ENCODE data around the gene CRB2.
"Not testable (repeated sequence)": the region's sequence is repeated elsewhere in the genome, so short reads cannot be mapped to it uniquely, and the experiment has no call there.

CRB2 gene

DNA sequence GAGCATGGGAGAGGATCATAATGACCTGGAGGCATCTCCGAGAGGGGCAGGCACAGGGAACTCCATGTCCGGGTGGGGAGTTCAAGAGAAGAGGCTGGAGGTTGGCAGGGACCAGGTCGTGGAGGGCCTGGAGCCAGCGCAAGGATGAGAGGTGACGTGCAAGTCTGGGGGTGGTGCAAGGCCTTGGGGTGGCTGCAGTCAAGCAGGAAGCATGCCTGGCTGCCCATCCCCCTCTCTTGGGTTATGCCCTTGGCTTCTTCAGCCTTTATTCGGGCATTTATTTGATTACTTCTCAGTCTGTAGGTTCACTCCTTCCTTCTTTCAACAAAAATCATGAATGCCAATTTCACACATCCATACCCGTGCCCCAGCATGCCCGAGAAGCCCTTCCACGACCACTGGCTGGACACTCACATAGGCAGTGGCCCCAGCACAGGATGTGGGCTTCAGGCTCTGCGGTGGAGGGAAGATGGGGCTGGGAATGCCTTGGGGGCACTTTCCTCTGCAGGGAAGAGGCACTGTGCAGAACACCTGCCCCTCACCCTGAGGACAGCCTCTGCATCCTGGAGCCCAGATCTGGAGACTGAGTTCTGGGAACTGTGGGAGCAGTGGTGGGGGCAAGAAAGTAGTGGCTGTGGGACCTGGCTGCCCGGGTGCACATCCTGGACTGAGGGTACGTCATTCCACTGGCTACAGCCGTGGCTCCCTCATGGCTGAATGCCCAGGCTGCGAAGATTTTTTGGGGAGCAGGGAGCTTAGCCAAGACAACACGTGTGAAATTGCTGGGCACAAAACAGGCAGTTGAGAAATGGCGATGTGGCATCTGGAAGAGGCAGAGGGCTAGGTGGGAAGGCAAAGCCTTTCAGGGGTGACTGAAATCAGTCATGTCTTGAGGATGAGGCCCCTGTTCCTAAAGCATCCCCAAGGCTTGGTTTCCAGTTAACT is 38.6 kb downstream of the CRB2 start:
- H3K9ac ChIP-seq (ENCODE audit: low read length): no peak overlapping the region
- H3K27ac ChIP-seq (ENCODE audit: low read length): no peak overlapping the region
- no peaks in the 10 kb centered on the region for H3K36me3 ChIP-seq (ENCODE audit: control insufficient read depth, low read depth, low read length)
- no peaks in the 10 kb centered on the region for H3K4me1 ChIP-seq (ENCODE audit: control insufficient read depth, low read depth, low read length)
- no peaks in the 10 kb centered on the region for H3K27me3 ChIP-seq (ENCODE audit: control insufficient read depth, insufficient read depth, low read length)
- no peak overlapping the region for H3K4me3 ChIP-seq (ENCODE audit: low read length)
- H3K9me3 ChIP-seq (ENCODE audit: control insufficient read depth, low read depth, low read length): no peaks in the 10 kb centered on the region

DNA sequence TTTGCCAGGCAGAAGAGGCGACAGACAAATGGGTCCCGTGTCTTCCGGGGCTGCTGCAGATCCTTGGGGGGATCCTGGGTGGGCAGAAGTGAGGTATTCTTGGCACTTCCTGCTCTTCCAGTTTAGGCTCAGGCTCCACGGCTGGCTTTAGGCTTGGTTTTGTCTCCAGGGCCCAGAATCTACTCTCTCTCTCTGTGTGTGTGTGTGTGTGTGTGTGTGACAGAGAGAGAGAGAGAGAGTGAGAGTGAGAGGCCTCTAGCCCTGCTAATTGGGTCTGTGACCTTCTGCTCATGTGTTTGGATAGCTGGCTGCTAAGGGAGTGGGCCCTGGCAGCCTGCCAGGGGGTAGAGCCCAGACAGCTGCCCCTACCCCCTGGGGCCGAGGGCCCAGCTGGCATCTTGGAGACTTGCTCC is 39.3 kb downstream of the CRB2 start:
- Histone ChIP-seq H3K4me3 (ENCODE audit: low read length) (no peak overlapping the region), H3K27ac (ENCODE audit: low read length) (no peak overlapping the region), H3K9me3 (ENCODE audit: control insufficient read depth, low read depth, low read length) (no peaks in the 10 kb centered on the region), H3K4me1 (ENCODE audit: control insufficient read depth, low read depth, low read length) (no peaks in the 10 kb centered on the region), H3K36me3 (ENCODE audit: control insufficient read depth, low read depth, low read length) (no peaks in the 10 kb centered on the region), H3K9ac (ENCODE audit: low read length) (no peak overlapping the region), H3K27me3 (ENCODE audit: control insufficient read depth, insufficient read depth, low read length) (no peaks in the 10 kb centered on the region)

DNA sequence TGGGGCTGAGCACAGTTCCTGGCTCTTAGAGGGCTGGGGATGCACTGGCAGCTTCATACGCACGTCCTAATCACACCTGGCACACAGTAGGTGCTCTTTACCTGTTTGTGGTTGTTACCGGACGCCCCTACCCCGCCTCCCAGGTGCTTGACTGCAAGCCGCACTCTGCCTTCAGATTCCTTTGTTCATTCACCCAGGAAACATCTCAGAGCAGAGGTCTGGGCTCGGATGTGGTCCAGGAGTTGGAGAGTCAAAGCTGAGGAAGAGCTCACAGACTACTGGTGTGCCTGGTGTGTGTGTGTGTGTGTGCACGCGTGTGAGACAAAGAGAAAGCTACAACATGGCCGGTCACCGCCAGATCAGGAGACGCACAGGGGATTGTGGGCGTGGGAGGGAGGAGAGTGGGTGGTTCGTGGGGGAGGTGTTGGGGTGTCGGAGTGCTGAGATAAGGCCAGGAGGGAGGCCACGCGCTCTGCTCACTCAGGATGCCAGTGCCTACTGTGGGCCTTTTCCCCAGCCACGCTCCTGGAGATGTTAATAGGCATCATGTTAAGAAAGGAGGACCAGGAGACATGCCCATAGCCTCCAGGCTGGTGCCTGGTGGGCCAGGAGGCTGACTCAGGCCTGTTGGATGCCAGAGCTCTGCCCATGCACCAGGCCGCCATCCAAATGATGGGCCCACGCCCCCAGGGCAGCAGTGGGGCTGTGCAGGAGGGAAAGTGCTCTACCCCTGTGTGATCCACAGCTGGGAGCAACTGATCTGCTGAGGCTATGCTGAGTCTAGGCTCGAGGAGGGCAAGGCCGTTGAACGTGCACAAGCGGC is 39.9 kb downstream of the CRB2 start:
- Histone ChIP-seq H3K4me1 (ENCODE audit: control insufficient read depth, low read depth, low read length) (no peaks in the 10 kb centered on the region), H3K36me3 (ENCODE audit: control insufficient read depth, low read depth, low read length) (no peaks in the 10 kb centered on the region), H3K9me3 (ENCODE audit: control insufficient read depth, low read depth, low read length) (no peaks in the 10 kb centered on the region), H3K27ac (ENCODE audit: low read length) (no peak overlapping the region), H3K27me3 (ENCODE audit: control insufficient read depth, insufficient read depth, low read length) (no peaks in the 10 kb centered on the region), H3K9ac (ENCODE audit: low read length) (no peak overlapping the region), H3K4me3 (ENCODE audit: low read length) (no peak overlapping the region)

- no peak overlapping the region for H3K4me3 ChIP-seq (ENCODE audit: low read length)
- H3K9me3 ChIP-seq (ENCODE audit: control insufficient read depth, low read depth, low read length): no peaks in the 10 kb centered on the region
- no peak overlapping the region for H3K9ac ChIP-seq (ENCODE audit: low read length)
- no peaks in the 10 kb centered on the region for H3K36me3 ChIP-seq (ENCODE audit: control insufficient read depth, low read depth, low read length)
- no peaks in the 10 kb centered on the region for H3K27me3 ChIP-seq (ENCODE audit: control insufficient read depth, insufficient read depth, low read length)
- peaks cover 10% of the 10 kb centered on the region for H3K4me1 ChIP-seq (ENCODE audit: control insufficient read depth, low read depth, low read length)
- no peak overlapping the region for H3K27ac ChIP-seq (ENCODE audit: low read length)
Measured at GRCh38 chr9:123397975-123398374, 42.0 kb downstream of the CRB2 start.

DNA sequence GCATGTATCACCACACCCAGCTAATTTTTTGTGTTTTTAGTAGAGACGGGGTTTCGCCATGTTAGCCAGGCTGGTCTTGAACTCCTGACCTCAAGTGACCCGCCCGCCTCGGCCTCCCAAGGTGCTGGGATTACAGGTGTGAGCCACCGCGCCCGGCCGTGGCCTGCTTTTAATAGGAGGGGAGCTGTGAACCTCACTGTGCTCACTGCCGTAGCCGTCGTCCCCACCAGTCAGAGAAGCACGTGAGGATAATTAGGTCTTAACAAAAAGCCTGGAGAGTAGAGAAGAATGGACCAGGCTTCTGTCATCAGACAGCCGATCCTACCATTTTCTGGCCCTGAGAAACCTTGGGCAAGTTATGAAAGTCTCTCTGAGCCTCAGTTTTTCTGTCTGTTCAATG is 42.9 kb downstream of the CRB2 start:
- not testable (repeated sequence) for H3K27ac ChIP-seq (ENCODE audit: low read length); H3K27me3 ChIP-seq (ENCODE audit: control insufficient read depth, insufficient read depth, low read length); H3K4me3 ChIP-seq (ENCODE audit: low read length); H3K9ac ChIP-seq (ENCODE audit: low read length); H3K36me3 ChIP-seq (ENCODE audit: control insufficient read depth, low read depth, low read length); H3K9me3 ChIP-seq (ENCODE audit: control insufficient read depth, low read depth, low read length)
- H3K4me1 ChIP-seq (ENCODE audit: control insufficient read depth, low read depth, low read length): peaks cover 16% of the 10 kb centered on the region

DNA sequence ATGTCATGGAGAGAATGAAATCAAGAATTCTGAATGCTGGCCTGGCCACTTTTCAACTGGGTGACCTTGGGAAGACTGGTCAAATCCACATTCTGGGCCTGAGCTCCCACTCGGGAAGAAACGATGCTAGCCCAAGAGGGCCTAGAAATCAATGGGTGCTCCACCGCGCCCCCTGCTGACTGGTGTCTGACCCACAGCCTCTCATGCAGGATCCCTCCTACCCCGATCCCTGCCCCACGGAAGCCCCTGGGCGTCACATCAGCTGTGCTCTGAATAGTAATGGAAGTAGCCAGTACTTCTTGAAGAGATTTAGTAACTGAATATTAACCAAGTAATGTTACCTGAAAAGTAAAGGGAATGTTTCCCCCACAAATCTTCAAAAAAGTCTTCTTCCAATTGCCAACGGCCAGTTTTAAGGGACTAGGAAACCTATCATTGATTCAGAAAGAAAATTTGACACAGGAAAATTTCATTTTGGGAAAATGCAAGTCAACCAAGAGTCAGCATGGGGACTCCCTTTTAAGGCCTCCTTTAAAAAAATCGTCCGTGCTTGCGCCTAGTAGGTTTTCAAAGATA is 43.9 kb downstream of the CRB2 start:
- H3K27me3 ChIP-seq (ENCODE audit: control insufficient read depth, insufficient read depth, low read length): no peaks in the 10 kb centered on the region

GRCh38 chr9:123400926-123401503 is 45.0 kb downstream of the CRB2 start:
- Histone ChIP-seq H3K27ac (ENCODE audit: low read length) (no peak overlapping the region), H3K4me3 (ENCODE audit: low read length) (no peak overlapping the region), H3K9me3 (ENCODE audit: control insufficient read depth, low read depth, low read length) (no peaks in the 10 kb centered on the region), H3K9ac (ENCODE audit: low read length) (no peak overlapping the region), H3K4me1 (ENCODE audit: control insufficient read depth, low read depth, low read length) (peaks cover 18% of the 10 kb centered on the region), H3K36me3 (ENCODE audit: control insufficient read depth, low read depth, low read length) (no peaks in the 10 kb centered on the region), H3K27me3 (ENCODE audit: control insufficient read depth, insufficient read depth, low read length) (no peaks in the 10 kb centered on the region)

More for the DNA sequence above, 43.9 kb downstream of the CRB2 start:
- Histone ChIP-seq H3K4me3 (ENCODE audit: low read length) (no peak overlapping the region), H3K4me1 (ENCODE audit: control insufficient read depth, low read depth, low read length) (peaks cover 16% of the 10 kb centered on the region), H3K36me3 (ENCODE audit: control insufficient read depth, low read depth, low read length) (no peaks in the 10 kb centered on the region), H3K9ac (ENCODE audit: low read length) (no peak overlapping the region), H3K27ac (ENCODE audit: low read length) (no peak overlapping the region), H3K9me3 (ENCODE audit: control insufficient read depth, low read depth, low read length) (no peaks in the 10 kb centered on the region)

- Histone ChIP-seq H3K9me3 (ENCODE audit: control insufficient read depth, low read depth, low read length) (no peaks in the 10 kb centered on the region), H3K4me3 (ENCODE audit: low read length) (no peak overlapping the region), H3K9ac (ENCODE audit: low read length) (no peak overlapping the region), H3K36me3 (ENCODE audit: control insufficient read depth, low read depth, low read length) (no peaks in the 10 kb centered on the region), H3K4me1 (ENCODE audit: control insufficient read depth, low read depth, low read length) (peaks cover 26% of the 10 kb centered on the region), H3K27me3 (ENCODE audit: control insufficient read depth, insufficient read depth, low read length) (no peaks in the 10 kb centered on the region), H3K27ac (ENCODE audit: low read length) (no peak overlapping the region)
Measured at GRCh38 chr9:123401879-123402513, 46.0 kb downstream of the CRB2 start.

- no peaks in the 10 kb centered on the region for H3K36me3 ChIP-seq (ENCODE audit: control insufficient read depth, low read depth, low read length)
- H3K4me3 ChIP-seq (ENCODE audit: low read length): no peak overlapping the region
- no peak overlapping the region for H3K27ac ChIP-seq (ENCODE audit: low read length)
- H3K27me3 ChIP-seq (ENCODE audit: control insufficient read depth, insufficient read depth, low read length): no peaks in the 10 kb centered on the region
- no peak overlapping the region for H3K9ac ChIP-seq (ENCODE audit: low read length)
- no peaks in the 10 kb centered on the region for H3K9me3 ChIP-seq (ENCODE audit: control insufficient read depth, low read depth, low read length)
- H3K4me1 ChIP-seq (ENCODE audit: control insufficient read depth, low read depth, low read length): peaks cover 26% of the 10 kb centered on the region
Measured at GRCh38 chr9:123402981-123403509, 47.0 kb downstream of the CRB2 start.

DNA sequence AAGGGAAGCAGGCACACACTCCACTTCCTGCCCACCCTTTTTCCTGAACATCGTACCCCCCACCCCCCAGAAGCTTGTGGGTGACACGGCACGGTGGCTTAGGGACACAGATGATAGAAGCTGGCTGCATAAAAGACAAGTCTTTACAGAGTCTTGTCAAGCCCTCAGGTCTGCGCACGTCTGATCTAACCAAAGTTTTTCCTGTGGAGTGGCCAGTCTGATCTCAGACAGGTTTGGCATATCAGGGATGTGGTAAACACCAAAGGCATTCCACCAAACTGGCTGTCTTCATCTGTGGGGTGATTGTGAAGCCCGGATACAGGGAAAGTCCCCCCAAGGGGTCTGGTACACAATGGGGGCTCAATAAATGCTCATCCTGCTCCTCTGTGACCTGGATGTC is 50.0 kb downstream of the CRB2 start:
- Histone ChIP-seq H3K9me3 (ENCODE audit: control insufficient read depth, low read depth, low read length) (no peaks in the 10 kb centered on the region), H3K27ac (ENCODE audit: low read length) (no peak overlapping the region)

More for the DNA sequence above, 50.0 kb downstream of the CRB2 start:
- Histone ChIP-seq H3K9ac (ENCODE audit: low read length) (no peak overlapping the region), H3K4me1 (ENCODE audit: control insufficient read depth, low read depth, low read length) (peaks cover 26% of the 10 kb centered on the region), H3K27me3 (ENCODE audit: control insufficient read depth, insufficient read depth, low read length) (no peaks in the 10 kb centered on the region), H3K4me3 (ENCODE audit: low read length) (no peak overlapping the region), H3K36me3 (ENCODE audit: control insufficient read depth, low read depth, low read length) (no peaks in the 10 kb centered on the region)
